Esophagus muscularis mucosa (tissue), 4 donors: ENCODE data around the gene CACNA2D3. TPM values are rescaled to one million over a fixed set of nuclear protein-coding genes. Genes with fewer than 3 reads are reported as not detected.

Experiments used
- DNase-seq: peaks from one replicate; pipeline ENCODE4 v3.0.0-alpha.2; 2017; ENCODE audit errors: extremely low spot score
- H3K27ac ChIP-seq, 4 donors: fragments of 200-600 bp; sonication (generic); replicated peaks in 1 of 4; 1 replicate in 3 of 4; 2 replicates in 1 of 4; pipeline ENCODE4 v1.5.1; 2016 to 2019; ENCODE audit warnings: mild to moderate bottlenecking in 1 of 4
- H3K27me3 ChIP-seq, 4 donors: fragments of 200-600 bp; sonication (generic); one replicate each; pipeline versions ENCODE4 v1.5.1 to v1.6.0; 2016 to 2019
- H3K36me3 ChIP-seq, 4 donors: fragments of 200-600 bp; sonication (generic); one replicate each; pipeline ENCODE4 v1.5.1; 2016 to 2019
- H3K4me1 ChIP-seq, 4 donors: fragments of 200-600 bp; sonication (generic); one replicate each; pipeline ENCODE4 v1.5.1; 2016 to 2019
- H3K4me3 ChIP-seq, 4 donors: fragments of 200-600 bp; sonication (generic); 1 replicate in 2 of 4; 2 replicates in 2 of 4; pipeline ENCODE4 v1.5.1; 2016 to 2019; ENCODE audit warnings: mild to moderate bottlenecking in 4 of 4, moderate library complexity in 1 of 4
- H3K9me3 ChIP-seq, 4 donors: fragments of 200-600 bp; sonication (generic); 1 replicate in 3 of 4; 2 replicates in 1 of 4; pipeline ENCODE4 v1.5.1; 2016 to 2019
- CTCF ChIP-seq, 3 experiments: fragments of 200-600 bp in 2 of 3; fragments of 450-650 bp in 1 of 3; sonication (generic) in 2 of 3; IDR thresholded peaks; one replicate each; pipeline ENCODE4 v1.5.1; 2017 to 2019; ENCODE audit warnings: antibody characterized with exemption in 3 of 3, mild to moderate bottlenecking in 2 of 3, moderate library complexity in 1 of 3
- EP300 ChIP-seq: sonication (generic); formaldehyde crosslinking; IDR thresholded peaks from one replicate; pipeline ENCODE4 v1.6.1; 2017; ENCODE audit warnings: antibody characterized with exemption
- POLR2A ChIP-seq: fragments of 450-650 bp; IDR thresholded peaks from one replicate; pipeline ENCODE4 v1.6.1; 2017; ENCODE audit warnings: antibody characterized with exemption, moderate library complexity, mild to moderate bottlenecking, low read depth
- POLR2AphosphoS5 ChIP-seq, 2 donors: sonication (generic); formaldehyde crosslinking; IDR thresholded peaks; one replicate each; pipeline ENCODE4 v1.6.1; 2017; ENCODE audit warnings: antibody characterized with exemption in 2 of 2
- WGBS: methylation state at CpG from one replicate; pipeline ENCODE4 v1.1.5; 2018; 5-methylcytosine and 5-hydroxymethylcytosine counted together
- intact Hi-C: fragments of 100-400 bp; cut with DNase I; formaldehyde crosslinking; loops from one replicate; pipeline ENCODE4 v1.15.1; 2023
- total RNA-seq, 4 donors: library from RNA; depleted of rRNA; stranded (reverse); fragments of >200 nt; gene quantifications; one replicate each; pipeline versions ENCODE4 v1.1.0 to v1.2.1, GENCODE V29; 2016

Gene CACNA2D3
- total RNA-seq, 4 donors from 2014 or later: 2.5 to 6.3 (median 3.9) TPM

- intact Hi-C loops: no loop called here
- no peaks in the 10 kb centered on the region for H3K27me3 ChIP-seq
- 56% methylated on average over 3 of the region's 3 CpGs for WGBS
Observed at GRCh38 chr3:54237109-54237508, 114.8 kb downstream of the CACNA2D3 start.

GRCh38 chr3:54237788-54238502 is 115.6 kb downstream of the CACNA2D3 start:
- H3K4me1 ChIP-seq: no peaks in the 10 kb centered on the region
- WGBS: 77% methylated on average over 4 of the region's 4 CpGs
- no peak for DNase-seq
- no peak overlapping the region for H3K4me3 ChIP-seq
- H3K36me3 ChIP-seq: no peaks in the 10 kb centered on the region
- intact Hi-C loops: no loop called here
- no peaks in the 10 kb centered on the region for H3K27me3 ChIP-seq
- TF ChIP-seq EP300 (no peak), POLR2A (no peak), POLR2AphosphoS5 (IDR thresholded peaks at IDR 0.05) (no peak), CTCF (IDR thresholded peaks at IDR 0.05) (no peak)
- H3K27ac ChIP-seq: no peak overlapping the region
- H3K9me3 ChIP-seq: no peaks in the 10 kb centered on the region

More at GRCh38 chr3:54237109-54237508, 114.8 kb downstream of the CACNA2D3 start:
- no peak for DNase-seq
- Histone ChIP-seq H3K4me1 (no peaks in the 10 kb centered on the region), H3K9me3 (no peaks in the 10 kb centered on the region), H3K4me3 (no peak overlapping the region), H3K27ac (no peak overlapping the region), H3K36me3 (no peaks in the 10 kb centered on the region)
- TF ChIP-seq CTCF (IDR thresholded peaks at IDR 0.05) (no peak), EP300 (no peak), POLR2A (no peak), POLR2AphosphoS5 (IDR thresholded peaks at IDR 0.05) (no peak)

GRCh38 chr3:54240309-54240708 is 118.0 kb downstream of the CACNA2D3 start:
- DNase-seq: no peak
- no peak overlapping the region for H3K4me3 ChIP-seq
- H3K4me1 ChIP-seq: no peaks in the 10 kb centered on the region
- no peaks in the 10 kb centered on the region for H3K27me3 ChIP-seq
- intact Hi-C loops: no loop called here
- no peaks in the 10 kb centered on the region for H3K36me3 ChIP-seq
- H3K9me3 ChIP-seq: no peaks in the 10 kb centered on the region
- TF ChIP-seq POLR2A (no peak), POLR2AphosphoS5 (IDR thresholded peaks at IDR 0.05) (no peak)
- 83% methylated on average over 4 of the region's 4 CpGs for WGBS
- H3K27ac ChIP-seq: no peak overlapping the region

GRCh38 chr3:54243056-54243931 is 120.9 kb downstream of the CACNA2D3 start:
- Histone ChIP-seq H3K36me3 (no peaks in the 10 kb centered on the region), H3K9me3 (no peaks in the 10 kb centered on the region), H3K4me1 (no peaks in the 10 kb centered on the region), H3K4me3 (peak overlapping the region in 1 of 4 donors; percentile 9), H3K27ac (no peak overlapping the region), H3K27me3 (no peaks in the 10 kb centered on the region)
- TF ChIP-seq POLR2AphosphoS5 (IDR thresholded peaks at IDR 0.05): no peak
- TF ChIP-seq POLR2A: no peak
- TF ChIP-seq EP300: no peak
- TF ChIP-seq CTCF (IDR thresholded peaks at IDR 0.05): no peak
- intact Hi-C loops: no loop called here
- WGBS: 74% methylated on average over 13 of the region's 13 CpGs
- DNase-seq: no peak

GRCh38 chr3:54243960-54244682 is 121.8 kb downstream of the CACNA2D3 start:
- H3K4me1 ChIP-seq: no peaks in the 10 kb centered on the region
- H3K36me3 ChIP-seq: no peaks in the 10 kb centered on the region
- no peak overlapping the region for H3K4me3 ChIP-seq
- no peak overlapping the region for H3K27ac ChIP-seq
- intact Hi-C loops: no loop called here
- no peaks in the 10 kb centered on the region for H3K9me3 ChIP-seq
- no peak for TF ChIP-seq POLR2A
- TF ChIP-seq EP300: no peak
- TF ChIP-seq POLR2AphosphoS5 (IDR thresholded peaks at IDR 0.05): no peak
- TF ChIP-seq CTCF (IDR thresholded peaks at IDR 0.05): no peak
- DNase-seq: no peak
- H3K27me3 ChIP-seq: no peaks in the 10 kb centered on the region
- WGBS: 88% methylated on average over 4 of the region's 8 CpGs
